K562 (cell line): ENCODE data around the gene TMEM120B. TPM values are rescaled to one million over a fixed set of nuclear protein-coding genes. Genes with fewer than 3 reads are reported as not detected.

Source experiments
- CHD7 ChIP-seq: fragments of 200-600 bp; sonication (generic); IDR thresholded peaks from one replicate; pipeline ENCODE4 v1.6.1; 2012; ENCODE audit warnings: mild to moderate bottlenecking, low read depth, low read length, inconsistent platforms
- CTCF ChIP-seq, 3 experiments: IDR thresholded peaks in 2 of 3; conservative IDR thresholded peaks in 1 of 3; 2 replicates each; pipeline ENCODE4 v1.5.1; 2011 to 2012; ENCODE audit warnings: low read length in 3 of 3, mild to moderate bottlenecking in 3 of 3, control low read depth in 2 of 3, improper control_type of control experiment in 1 of 3, inconsistent platforms in 1 of 3, low read depth in 1 of 3, mixed read lengths in 1 of 3, moderate library complexity in 1 of 3; ENCODE audit not compliant: insufficient read depth in 2 of 3
- ID3 ChIP-seq, 2 experiments: fragments of 250-450 bp in 1 of 2; fragments of 450-650 bp in 1 of 2; sonication (Bioruptor Pico) in 1 of 2; IDR thresholded peaks; 2 replicates each; pipeline versions ENCODE4 v1.6.1 to v1.8.0; 2016 to 2021; ENCODE audit warnings: mild to moderate bottlenecking in 2 of 2, moderate library complexity in 2 of 2, missing compliant biosample characterization in 1 of 2, missing genetic modification characterization in 1 of 2
- SOX6 ChIP-seq: fragments of 450-650 bp; IDR thresholded peaks from 2 replicates; pipeline ENCODE4 v1.6.1; 2014; ENCODE audit warnings: mild to moderate bottlenecking
- STAT5B ChIP-seq: fragments of 250-450 bp; sonication (Bioruptor Pico); IDR thresholded peaks from 2 replicates; pipeline ENCODE4 v1.8.0; 2021; ENCODE audit warnings: mild to moderate bottlenecking, inconsistent platforms
- TRIM24 ChIP-seq, 2 experiments: fragments of 450-650 bp; IDR thresholded peaks; 2 replicates each; pipeline ENCODE4 v1.6.1; 2016
- TRIM28 ChIP-seq: fragments of 450-650 bp; IDR thresholded peaks from 2 replicates; pipeline ENCODE4 v1.6.1; 2017
- ZFP36 ChIP-seq: fragments of 150-350 bp; IDR thresholded peaks from 2 replicates; pipeline ENCODE4 v1.6.1; 2018; ENCODE audit warnings: low read length, low read depth; ENCODE audit not compliant: partially characterized antibody
- ZMIZ1 ChIP-seq, 2 experiments: fragments of 150-350 bp in 1 of 2; IDR thresholded peaks; 2 replicates each; pipeline ENCODE4 v1.6.1; 2012 to 2016; ENCODE audit warnings: low read depth in 2 of 2, low read length in 2 of 2, mild to moderate bottlenecking in 1 of 2, moderate library complexity in 1 of 2
- polyA plus RNA-seq, 8 experiments: library from polyadenylated mRNA; depleted of rRNA in 4 of 8; stranded (reverse) in 5 of 8; unstranded in 3 of 8; fragments of >200 nt; fragmentation: Nextera tagmentation in 2 of 8; fragmentation: Illumina TruSeq in 1 of 8; extraction: Ambion mirVana in 2 of 8; extraction: Trizol in 1 of 8; gene quantifications; 2 replicates each; pipeline versions ENCODE4 v1.2.1 to v1.2.3, GENCODE V29; 2011 to 2014; ENCODE audit warnings: inconsistent platforms in 1 of 8, missing spikeins in 1 of 8
- total RNA-seq, 7 experiments: library from RNA; depleted of rRNA in 6 of 7; stranded (reverse); fragments of >200 nt in 6 of 7; fragmentation: Illumina TruSeq in 2 of 7; extraction: Trizol in 2 of 7; gene quantifications; 2 replicates each; pipeline versions ENCODE4 v1.2.1 to v1.2.3, GENCODE V29; 2011 to 2021; ENCODE audit warnings: low replicate concordance in 1 of 7

Gene TMEM120B
- total and polyA plus RNA-seq, 9 of the 15 experiments (the other 6 are each of a cell fraction or from before 2014, with no cell fraction given): 1.7 to 18.6 (median 7.4) TPM

- TF ChIP-seq ZMIZ1 (IDR thresholded peaks at IDR 0.05; ENCODE audit: low read depth in 2 of 2, low read length in 2 of 2) (no peak), TRIM24 (IDR thresholded peaks at IDR 0.05) (peak in 1 of 2 experiments; percentile 34; a peak in 1 of 4 replicates), SOX6 (peak; percentile 47; the same call in 1 of the 2 replicates), CHD7 (no peak), ZFP36 (no peak), TRIM28 (no peak), CTCF (IDR thresholded peaks at IDR 0.05 in 2 of 3, conservative IDR thresholded peaks at IDR 0.05 in 1 of 3; ENCODE audit: insufficient read depth in 2 of 3, low read depth in 1 of 3, low read length in 3 of 3) (no peak), STAT5B (CRISPR knock-in tag) (no peak), ID3 (CRISPR knock-in tag; IDR thresholded peaks at IDR 0.05) (no peak), ID3 (tag; IDR thresholded peaks at IDR 0.05) (no peak)
Observed at GRCh38 chr12:121717041-121717699, 4.6 kb downstream of the TMEM120B start (continued).
